HG03575 (cell line): Measurements from ENCODE around the gene FREM1.

Experiments
- ATAC-seq: cut with Tn5 transposase; IDR thresholded peaks from one replicate; pipeline ENCODE4 v1.9.1; 2021; ENCODE audit not compliant: unreplicated experiment, insufficient number of reproducible peaks, low FRiP score; ENCODE audit errors: extremely low read depth

FREM1 gene

DNA sequence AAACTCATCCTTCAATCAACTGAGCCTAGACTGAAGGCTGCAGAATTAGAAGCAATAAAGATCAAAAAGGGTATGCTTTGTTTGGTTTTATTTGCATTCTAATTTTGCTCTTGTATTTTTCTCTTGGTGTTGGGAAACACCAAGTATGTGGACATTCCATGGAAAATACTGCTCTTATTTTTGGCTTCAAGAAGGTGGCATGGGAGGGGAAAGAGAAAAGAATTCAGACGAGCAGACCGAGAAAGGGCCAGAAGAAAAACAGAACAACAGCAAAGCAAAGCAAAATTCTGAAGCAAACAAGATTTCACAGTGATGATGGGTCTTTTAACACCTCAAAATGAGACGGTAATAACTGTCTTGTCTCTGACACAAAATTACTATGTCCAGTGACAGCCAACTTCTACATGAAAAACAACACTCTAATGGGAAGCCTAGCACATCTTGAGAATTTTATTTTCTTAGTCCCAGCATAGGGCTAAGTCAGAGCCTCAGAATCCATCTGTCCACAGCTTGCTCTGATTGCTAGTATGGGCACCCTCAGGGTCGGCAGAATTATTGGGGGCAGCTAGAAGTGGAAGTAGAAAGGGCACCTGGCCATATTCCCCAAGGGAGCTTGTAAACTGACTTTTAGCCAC lies 26.8 kb downstream of the FREM1 start:
- ATAC-seq, result no peak

DNA sequence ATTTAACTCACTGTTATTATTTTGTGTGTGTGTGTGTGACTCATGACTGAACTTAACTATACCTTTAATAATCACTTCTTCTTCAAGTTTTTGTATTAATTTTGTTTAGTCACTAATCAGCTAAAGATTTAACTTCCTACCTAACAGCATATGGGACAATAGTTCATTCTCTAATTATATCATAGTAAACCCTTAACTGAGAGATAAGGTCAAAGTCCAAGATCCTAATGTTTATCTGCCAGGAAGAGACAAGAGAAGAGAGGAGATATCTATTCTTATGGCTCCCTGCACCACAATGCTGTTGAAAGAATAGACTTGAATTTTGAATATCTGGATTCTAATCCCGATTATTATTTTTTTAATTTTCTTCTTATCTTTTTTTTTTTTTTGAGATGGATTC lies 28.1 kb downstream of the FREM1 start:
- no peak for ATAC-seq

DNA sequence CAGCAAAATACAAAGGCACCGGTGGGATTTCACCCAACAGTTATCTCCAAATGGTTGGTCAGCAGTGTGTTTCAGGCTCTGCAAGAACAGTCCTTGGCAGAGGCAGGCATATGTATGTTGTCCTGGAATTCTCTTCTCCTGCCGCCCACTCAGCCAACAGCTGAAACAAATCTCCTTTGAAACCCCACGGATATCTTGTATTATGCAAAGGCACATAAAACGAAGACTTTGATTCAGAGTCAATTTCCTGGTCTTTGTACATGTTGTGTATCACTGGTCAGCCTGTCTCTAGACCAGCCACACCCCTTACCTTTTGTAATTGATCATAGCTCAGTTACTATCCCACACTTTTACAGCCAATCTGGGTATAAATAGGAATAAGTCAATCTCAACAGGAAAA lies 29.2 kb downstream of the FREM1 start:
- no peak for ATAC-seq

DNA sequence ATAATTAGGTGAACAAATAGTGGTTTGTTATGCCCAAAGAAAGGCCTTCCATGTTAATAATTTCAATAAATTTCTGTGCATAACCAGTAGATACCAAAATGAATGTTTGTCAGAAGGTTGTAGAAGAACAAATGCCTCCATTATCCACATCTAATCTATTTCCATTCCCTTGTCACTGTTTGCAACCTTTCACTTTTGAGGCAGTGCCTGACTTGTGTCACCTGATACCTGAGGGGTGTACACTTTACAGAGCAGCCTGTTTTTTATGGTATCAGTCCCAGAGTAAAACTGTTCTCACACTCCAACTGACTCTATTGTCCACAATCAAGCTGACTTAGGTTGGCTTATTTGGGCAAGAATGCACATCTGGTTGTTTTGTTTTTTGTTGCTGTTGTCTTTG lies 40.1 kb downstream of the FREM1 start:
- no peak for ATAC-seq

DNA sequence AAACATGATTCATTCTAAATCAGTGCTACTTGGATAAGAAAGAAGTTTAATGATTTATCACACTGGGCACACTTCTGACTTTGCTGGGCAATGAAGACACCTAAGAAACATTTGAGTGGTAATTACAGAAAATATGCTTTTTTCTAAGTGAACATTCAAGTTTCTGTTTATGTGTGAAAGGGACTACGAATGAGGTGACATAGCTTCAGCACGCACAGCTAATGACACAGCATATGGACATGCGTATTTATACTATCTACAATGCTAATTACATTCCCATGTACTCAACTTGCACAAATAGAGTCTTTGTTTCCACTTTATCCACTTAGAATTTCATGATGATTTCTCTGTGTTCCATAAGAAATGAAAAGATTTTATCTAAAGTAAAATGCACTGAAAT lies 40.6 kb downstream of the FREM1 start:
- no peak for ATAC-seq

DNA sequence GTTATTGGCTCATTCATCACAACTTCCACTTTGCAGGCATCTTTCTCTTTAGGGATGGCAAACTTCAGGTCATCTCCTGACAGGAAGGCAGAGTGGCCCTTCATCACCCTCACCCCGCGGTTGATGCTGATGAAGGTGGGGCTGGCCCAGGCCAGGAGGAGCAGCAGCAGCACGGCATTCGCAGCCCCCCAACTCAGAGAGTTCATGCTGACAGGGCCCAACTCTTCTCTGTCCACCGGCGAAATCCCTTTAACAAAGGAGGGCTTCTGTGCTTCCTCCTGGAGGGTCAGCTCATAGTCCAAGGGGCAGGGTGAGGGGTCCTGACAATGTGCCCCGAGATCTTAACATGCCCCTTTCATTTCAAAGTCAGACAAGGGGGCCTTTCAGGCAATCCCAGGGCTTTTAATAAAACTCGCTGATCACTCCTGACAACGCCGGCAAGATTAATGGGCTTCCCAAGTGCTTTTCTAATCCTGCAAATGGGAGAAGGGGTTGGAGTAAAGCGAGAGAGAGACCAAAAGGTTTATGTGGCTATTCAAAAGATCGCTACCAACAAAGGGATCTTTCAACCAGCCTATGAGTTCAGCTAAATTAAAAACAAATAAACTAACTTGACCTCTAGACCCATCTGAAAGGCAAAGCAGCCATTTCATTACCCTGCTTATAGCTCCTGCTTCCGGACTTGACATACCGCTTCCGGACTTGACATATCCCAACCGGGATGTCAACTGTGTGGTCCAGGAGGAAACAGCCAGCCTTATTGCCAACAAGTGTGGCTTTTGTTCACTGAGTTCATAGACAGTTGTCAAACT lies 41.2 kb downstream of the FREM1 start:
- ATAC-seq, result no peak

DNA sequence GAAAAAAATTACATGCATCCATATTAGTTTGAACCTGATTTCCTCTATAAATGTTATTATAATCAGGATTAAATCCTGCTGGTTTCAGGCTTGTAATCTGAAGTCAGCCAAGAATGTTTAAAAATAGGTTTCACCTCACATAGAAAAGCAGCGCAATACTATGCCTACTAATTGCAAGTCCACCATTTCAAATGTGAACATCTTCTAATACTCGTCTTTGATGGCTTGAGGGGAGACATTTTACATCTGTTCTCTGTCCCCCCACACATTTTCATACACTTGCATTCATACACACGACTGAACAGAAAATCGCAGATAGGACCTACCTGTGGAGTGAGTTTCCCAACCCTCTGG lies 41.8 kb downstream of the FREM1 start:
- ATAC-seq, result no peak

DNA sequence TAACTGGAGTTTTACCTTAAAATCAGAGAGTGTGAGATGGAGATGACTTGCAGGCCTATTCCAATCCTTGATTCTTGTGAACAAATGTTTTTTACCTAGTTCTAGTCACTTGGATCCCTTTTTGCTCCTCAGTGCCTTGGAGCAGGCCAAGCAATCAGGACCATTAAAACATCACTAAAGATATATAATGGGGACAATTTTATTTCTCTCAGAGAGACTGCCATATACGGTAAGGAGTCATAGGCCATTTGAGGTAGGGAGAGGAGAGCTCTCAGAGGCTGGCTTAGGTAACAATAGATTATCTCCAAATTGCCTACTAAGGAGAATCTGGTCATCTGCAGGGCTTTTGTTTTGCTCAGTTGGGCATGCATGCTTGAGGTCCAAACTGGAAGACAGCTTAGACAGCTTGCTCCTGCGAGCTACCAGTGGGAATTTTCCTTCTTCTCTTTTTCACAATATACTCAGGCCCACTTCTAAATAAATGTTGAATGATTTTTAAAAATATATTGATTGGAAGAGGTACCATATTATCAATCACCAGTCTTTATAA lies 44.0 kb downstream of the FREM1 start:
- ATAC-seq, result no peak

DNA sequence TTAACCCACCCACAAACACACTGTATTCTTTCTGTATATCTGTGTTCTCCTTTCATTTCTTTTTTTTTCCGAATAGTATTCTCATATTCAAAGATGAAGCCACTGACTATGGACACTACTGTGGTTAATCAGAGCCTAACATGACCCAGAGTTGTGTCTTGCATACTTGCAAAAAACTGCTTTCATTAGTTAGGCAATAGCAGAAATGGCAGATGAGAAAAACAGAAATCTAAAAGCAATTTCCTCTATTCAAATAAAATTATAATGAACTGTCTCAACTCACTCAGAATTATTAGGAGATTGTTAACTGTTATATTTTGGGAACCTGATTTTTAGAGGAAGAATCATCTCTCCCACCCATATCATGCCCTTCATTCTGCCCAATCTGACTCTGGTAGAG lies 45.9 kb downstream of the FREM1 start:
- ATAC-seq, result no peak

DNA sequence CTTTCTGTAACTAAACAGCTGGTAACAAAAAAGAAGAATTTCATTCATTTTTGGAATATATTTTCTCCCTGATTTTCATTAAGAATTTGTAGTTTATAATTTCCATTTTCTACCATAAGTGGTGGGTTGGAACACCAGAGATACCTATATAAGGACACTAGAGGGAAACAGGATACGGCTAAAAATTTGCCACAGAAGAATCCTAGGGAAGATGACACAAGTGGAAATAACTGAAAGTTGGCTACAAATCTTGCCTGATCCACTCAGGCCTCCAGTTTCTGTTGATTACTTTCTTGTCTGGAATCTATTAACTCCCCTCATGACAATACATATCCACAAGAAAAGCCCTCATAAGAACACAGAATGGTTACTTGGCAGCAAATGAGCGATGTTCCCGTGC lies 46.8 kb downstream of the FREM1 start:
- ATAC-seq, result no peak

DNA sequence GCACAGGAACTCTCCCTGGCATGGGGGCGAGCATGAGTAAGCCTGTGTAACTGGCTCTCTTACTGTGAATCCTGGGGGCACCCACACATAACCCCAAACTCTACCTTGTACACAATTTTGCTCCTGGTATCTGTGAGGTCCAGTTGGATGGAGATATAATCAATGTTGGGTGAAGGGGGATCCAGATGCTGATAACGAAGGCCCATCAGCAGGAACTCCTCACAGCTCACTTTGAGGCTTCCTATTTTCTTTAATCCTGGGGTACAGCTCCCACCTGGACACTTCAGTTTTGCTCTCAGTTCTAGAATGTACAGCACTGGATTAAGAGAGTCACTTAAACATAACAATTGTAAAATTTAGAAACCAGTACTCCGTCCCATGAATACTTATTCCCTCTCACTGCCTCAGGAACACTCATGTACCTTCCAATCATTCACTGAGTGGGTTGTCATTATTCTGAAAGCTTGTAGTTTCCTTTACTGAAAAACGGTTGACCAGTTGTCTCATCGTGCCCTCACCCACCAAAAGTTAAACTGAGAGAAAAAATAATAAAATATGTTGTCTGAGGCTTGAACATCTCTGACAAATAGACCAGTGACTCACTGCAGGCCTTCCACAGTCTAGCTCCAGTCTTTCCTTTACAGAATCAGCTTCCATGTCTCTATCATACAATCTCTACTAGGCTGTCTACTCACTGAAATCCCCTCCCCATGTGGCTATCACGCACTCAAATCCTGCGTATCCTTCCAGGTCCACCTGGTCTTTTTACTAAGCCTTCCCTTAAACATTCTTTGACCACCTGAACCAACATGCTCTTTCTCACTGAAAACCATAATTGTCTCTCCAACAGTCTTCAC lies 52.6 kb downstream of the FREM1 start:
- no peak for ATAC-seq

DNA sequence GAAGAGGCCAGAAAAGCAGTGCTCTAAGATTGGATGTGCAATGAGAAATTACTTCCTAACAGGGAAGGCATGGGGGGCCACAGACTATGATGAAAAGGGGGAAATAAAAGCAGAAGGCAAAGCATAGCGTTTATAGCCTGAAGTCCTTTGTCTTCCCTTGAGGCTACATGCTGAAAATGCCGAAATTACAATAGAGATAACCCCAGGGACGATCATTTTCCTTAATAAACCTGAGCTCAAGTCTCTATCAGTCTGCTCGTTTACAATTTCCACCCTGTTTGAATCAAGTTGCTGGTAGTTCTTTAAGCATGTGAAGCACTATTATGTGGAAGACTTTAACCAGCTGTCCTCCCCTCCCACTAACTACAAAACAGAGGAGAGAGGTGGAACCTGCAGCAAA lies 60.4 kb downstream of the FREM1 start:
- ATAC-seq, result no peak

DNA sequence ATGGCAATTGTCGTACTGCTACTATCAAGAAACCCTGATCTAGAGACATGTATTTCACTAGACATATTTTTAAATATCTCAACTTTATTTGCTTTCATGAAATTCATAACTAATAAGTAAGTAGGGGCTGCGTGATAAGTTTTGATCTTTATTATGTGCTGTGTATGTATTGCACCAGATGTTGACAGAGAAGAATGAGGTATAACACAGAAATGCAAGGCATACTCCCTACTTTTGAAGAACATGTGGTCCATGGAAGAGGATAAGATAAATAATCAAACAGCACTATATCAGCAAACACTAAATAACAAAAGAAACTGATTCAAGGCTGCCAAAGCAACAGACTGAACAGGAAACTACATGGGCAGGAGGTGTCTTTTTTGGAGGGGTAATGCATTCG lies 60.9 kb downstream of the FREM1 start:
- ATAC-seq, result no peak

DNA sequence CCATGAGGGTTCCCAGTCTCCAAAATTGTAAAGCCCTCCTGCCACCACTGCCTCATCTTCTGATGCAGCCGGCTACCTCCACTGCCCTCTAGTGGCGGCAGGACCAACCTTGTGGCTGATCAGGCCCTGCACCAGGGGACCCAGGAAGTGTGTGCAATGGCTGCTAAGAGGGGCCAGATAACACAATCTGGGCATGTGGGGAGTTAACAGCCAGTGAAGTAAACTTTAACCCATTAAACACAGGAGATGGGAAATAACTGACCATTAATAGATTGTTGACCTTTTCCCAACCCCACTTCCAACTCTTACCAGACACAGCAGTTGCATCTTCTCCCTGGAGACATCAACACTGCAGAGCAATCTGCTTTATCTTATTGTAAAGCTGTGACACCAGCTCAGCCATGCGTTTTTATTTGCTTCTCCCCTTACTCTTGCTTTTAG lies 63.3 kb downstream of the FREM1 start:
- peak; percentile 65 for ATAC-seq

DNA sequence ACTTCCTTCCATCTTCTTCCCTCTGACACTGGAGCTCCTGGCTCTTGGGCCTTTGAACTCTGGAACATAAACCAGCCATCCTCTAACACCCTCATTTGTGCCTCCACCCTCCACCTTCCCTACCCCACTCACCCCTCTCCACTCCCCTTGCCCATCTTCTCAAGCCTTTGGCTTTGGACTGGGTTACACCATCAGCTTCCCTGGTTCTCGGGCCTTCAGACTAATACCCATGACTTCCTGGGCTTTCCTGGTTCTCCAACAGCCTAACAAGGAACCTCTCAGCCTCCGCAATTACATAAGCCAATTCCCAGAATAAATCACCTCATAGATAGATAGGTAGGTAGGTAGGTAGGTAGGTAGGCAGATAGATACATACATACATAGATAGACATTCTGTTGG lies 67.1 kb downstream of the FREM1 start:
- ATAC-seq, result no peak

DNA sequence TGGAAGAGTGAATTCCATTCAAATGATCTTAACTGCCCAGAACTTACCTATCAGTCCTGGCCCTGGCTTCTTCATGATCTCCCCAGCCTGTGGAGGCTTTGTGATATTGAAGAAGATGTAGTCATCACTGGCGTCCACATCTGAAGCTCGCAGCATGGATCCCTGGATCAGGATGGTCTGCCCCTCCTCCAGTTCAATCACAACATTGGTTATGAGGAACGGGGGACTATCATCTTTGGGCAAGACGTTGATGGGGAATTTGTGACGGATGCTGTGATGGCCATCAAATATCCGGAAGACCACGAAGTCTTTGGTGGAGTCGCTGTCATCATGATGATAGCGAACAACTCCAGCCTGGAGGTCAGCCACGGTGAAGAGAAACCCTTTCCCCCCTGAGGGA lies 68.0 kb downstream of the FREM1 start:
- ATAC-seq, result no peak

DNA sequence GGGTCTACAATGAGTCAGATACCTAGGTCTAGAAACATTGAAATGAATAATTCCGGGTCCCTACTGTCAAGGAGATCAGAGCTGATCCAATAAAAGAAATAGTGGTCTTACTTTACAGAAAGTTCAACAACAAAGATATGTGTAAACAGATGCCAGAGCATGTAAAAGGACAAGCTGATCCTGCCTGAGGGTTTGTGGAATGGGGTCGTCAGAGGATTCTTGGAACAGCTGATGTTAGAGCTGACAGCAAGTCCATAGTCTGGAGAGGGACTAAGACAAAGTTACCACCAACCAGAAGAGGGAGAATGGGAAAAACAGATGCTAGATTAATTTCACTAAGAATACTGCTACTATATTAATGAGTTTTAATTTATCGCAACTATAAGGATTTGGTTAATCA lies 71.5 kb downstream of the FREM1 start:
- ATAC-seq, result no peak

DNA sequence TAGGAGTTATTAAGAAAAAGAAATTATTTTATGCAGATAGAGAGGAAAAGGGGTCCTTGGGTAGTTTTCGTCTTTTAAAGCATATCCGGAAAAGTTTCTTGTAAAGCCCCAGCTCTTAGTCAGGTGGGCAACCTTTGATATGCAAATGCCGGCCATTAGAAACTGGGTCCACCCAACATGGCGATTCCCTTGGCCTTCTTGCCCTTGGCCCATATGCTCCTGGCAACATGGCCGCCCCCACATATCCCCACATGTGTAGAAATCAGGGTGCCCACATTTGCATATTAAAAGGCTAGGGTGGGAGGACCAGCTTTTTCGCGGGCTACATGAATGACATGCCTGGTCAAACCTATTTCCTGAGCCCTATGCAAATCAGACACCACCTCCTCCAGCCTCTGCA lies 73.3 kb downstream of the FREM1 start:
- no peak for ATAC-seq

DNA sequence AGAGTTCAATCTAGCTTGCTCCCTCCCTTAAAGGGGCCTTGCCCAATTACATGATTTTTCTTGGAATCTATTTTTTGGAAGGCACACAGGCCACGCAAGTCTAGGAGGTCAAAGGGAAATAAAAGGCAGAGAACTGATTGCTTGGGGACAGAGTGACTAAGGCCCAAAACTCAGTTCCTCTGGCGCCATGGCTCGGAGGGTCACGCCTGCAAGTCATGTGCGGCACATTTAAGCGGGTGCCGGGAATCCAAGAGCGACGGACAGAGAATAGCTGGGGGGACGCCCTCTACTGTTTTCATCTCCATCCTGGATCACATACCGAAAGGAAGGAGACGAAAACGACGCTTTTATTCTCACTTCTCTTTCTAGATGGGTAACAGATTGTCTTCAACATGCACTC lies 78.6 kb downstream of the FREM1 start:
- no peak for ATAC-seq

DNA sequence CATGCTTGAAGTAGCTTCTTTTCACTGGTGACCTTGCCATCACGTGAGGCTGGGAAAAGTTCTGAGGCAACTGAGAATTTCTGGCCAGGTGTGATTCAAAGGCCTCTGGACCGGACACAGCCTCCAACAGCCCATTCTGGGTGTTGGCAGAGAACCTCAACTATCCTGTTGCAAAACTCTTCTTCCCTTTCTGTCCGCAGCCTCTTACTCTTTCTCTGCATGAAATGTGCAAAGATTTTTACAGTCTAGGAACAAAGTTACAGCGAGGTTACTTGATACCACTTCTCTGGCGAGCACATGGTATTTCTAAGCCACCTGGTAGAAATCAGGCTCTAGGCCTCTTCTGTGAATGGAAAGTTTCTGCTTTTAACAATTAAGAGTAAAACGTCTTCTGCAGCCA lies 79.2 kb downstream of the FREM1 start:
- no peak for ATAC-seq
